Smooth muscle cell (in vitro differentiated cells): ENCODE results near the gene SP1. TPM values are rescaled to one million over a fixed set of nuclear protein-coding genes. Genes with fewer than 3 reads are reported as not detected.
A peak's percentile ranks its signal among the peaks of the same experiment; 100 is the strongest.
"Not testable (repeated sequence)": the region's sequence is repeated elsewhere in the genome, so short reads cannot be mapped to it uniquely, and the experiment has no call there.

Experiments used
- DNase-seq: peaks from one replicate; lab custom pipeline; 2025; ENCODE audit not compliant: unreplicated experiment; lab: John Stamatoyannopoulos, UW
- H2AFZ ChIP-seq: fragments of 200-600 bp; sonication (generic); 2 replicates; pipeline ENCODE4 v1.6.0; 2016; ENCODE audit warnings: antibody characterized with exemption, low read depth, mild to moderate bottlenecking
- H3F3A ChIP-seq: fragments of 200-600 bp; sonication (generic); 2 replicates; pipeline ENCODE4 v1.6.0; 2017; ENCODE audit warnings: antibody characterized with exemption, low read depth
- H3K27ac ChIP-seq: fragments of 200-600 bp; sonication (generic); 2 replicates; pipeline ENCODE4 v1.5.1; 2016; ENCODE audit warnings: low read depth, mild to moderate bottlenecking
- H3K27me3 ChIP-seq: fragments of 200-600 bp; sonication (generic); 2 replicates; pipeline ENCODE4 v1.6.1; 2016; ENCODE audit warnings: low read depth, mild to moderate bottlenecking
- H3K36me3 ChIP-seq: fragments of 200-600 bp; sonication (generic); 2 replicates; pipeline ENCODE4 v1.5.1; 2016; ENCODE audit warnings: low read depth
- H3K4me1 ChIP-seq: fragments of 200-600 bp; sonication (generic); 2 replicates; pipeline ENCODE4 v1.5.1; 2016; ENCODE audit warnings: low read depth
- H3K4me2 ChIP-seq: fragments of 200-600 bp; sonication (generic); 2 replicates; pipeline ENCODE4 v1.6.0; 2016; ENCODE audit warnings: mild to moderate bottlenecking
- H3K4me3 ChIP-seq: fragments of 200-600 bp; sonication (generic); 2 replicates; pipeline ENCODE4 v1.5.1; 2016; ENCODE audit warnings: mild to moderate bottlenecking
- H3K79me2 ChIP-seq: fragments of 200-600 bp; sonication (generic); 2 replicates; pipeline ENCODE4 v1.6.0; 2016; ENCODE audit warnings: low read depth, mild to moderate bottlenecking
- H3K9ac ChIP-seq: fragments of 200-600 bp; sonication (generic); 2 replicates; pipeline ENCODE4 v1.6.0; 2016; ENCODE audit warnings: low read depth
- H3K9me3 ChIP-seq: fragments of 200-600 bp; sonication (generic); replicated peaks from 2 replicates; pipeline ENCODE4 v1.5.1; 2016; ENCODE audit warnings: low read depth
- H4K20me1 ChIP-seq: fragments of 200-600 bp; sonication (generic); 2 replicates; pipeline ENCODE4 v1.6.0; 2016; ENCODE audit warnings: low read depth
- CTCF ChIP-seq: fragments of 200-600 bp; sonication (generic); IDR thresholded peaks from 2 replicates; pipeline ENCODE4 v1.5.1; 2017; ENCODE audit warnings: borderline replicate concordance, mild to moderate bottlenecking, antibody characterized with exemption; ENCODE audit not compliant: insufficient read depth, poor library complexity, severe bottlenecking
- WGBS: methylation state at CpG from one replicate; pipeline ENCODE4 v1.1.7; 2016; ENCODE audit warnings: low lambda C conversion rate; 5-methylcytosine and 5-hydroxymethylcytosine counted together
- polyA plus RNA-seq: library from polyadenylated mRNA; unstranded; fragments of >200 nt; fragmentation: Nextera tagmentation; extraction: Ambion mirVana; gene quantifications from 2 replicates; pipeline ENCODE4 v1.2.1, GENCODE V29; 2016
- total RNA-seq: library from RNA; depleted of rRNA; stranded (reverse); fragments of >200 nt; gene quantifications from 2 replicates; pipeline ENCODE4 v1.2.3, GENCODE V29; 2014

SP1 gene
- total RNA-seq (48.6 and 51.5 TPM in 2 replicates), polyA plus RNA-seq (10.1 and 10.2 TPM in 2 replicates)

DNA sequence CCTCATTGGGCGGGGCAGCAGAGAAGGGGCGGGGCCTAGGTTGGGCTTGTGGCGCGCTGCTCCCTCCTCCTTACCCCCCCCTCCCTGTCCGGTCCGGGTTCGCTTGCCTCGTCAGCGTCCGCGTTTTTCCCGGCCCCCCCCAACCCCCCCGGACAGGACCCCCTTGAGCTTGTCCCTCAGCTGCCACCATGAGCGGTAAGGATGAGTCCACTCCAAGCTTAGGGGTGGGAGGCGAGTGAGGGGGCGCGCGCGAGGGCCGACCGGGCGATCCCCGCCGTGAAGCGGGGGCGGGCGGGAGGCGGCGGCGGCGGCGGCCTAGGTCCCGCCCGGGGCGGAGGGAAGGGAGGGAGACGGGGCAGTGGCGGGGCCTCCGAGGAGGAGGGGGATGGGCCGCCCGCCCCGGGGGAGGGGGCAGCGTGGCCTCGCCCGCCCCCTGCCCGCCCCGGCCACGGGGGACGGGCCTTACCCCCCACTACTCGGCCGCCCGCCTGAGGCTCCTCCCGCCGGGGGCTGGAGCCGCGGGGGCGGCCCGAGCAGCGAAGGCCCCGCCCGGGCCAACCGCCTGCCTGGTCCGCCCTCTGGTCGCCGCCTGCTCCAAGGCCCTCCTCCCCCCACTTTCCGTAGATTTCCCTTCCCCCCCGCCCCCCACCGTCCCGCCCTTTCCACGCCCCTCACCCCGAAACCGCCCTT, at the start of gene SP1:
TSS of gene SP1 (plus strand) at position 73 of the 690 bp plus-strand sequence. CDS start at position 189, 116 bp downstream.
- Histone ChIP-seq H3K27me3 (no peaks in the 10 kb centered on the region), H3K9ac (peak within 1 kb of the TSS; percentile 96), H3K4me3 (peak within 1 kb of the TSS; percentile 82), H3K79me2 (peaks cover 39% of the 10 kb centered on the region), H3K36me3 (no peaks in the 10 kb centered on the region), H3K4me1 (peaks cover 34% of the 10 kb centered on the region), H3K4me2 (peak within 1 kb of the TSS; percentile 85), H4K20me1 (peaks cover 44% of the 10 kb centered on the region), H2AFZ (peak within 1 kb of the TSS; percentile 85), H3F3A (peaks cover 7% of the 10 kb centered on the region), H3K27ac (peak within 1 kb of the TSS; percentile 100), H3K9me3 (no peaks in the 10 kb centered on the region)
- WGBS, result 0% methylated on average over 6 of the region's 71 CpGs
- DNase-seq, result peak; percentile 91
- TF ChIP-seq CTCF, result no peak

GRCh38 chr12:53330671-53331070, 49.3 kb upstream of the SP1 start:
- no peak for TF ChIP-seq CTCF

DNA sequence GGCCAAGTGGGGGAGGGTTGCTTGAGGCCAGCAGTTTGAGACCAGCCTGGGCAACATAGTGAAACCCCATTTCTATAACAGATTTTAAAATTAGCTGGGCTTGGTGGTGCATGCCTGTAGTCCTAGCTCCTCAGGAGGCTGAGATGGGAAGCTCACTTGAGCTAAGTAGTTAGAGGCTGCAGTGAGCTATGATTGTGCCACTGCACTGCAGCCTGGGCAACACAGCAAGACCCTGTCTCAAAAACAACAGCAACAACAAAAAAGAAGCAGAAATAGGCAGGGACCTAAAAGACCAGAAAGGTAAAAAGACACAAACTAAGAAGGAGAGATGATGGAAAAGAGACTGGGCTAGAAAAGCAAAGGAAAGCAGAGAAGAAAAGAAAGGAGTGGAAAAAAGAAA, 47.6 kb upstream of the SP1 start:
- H3K4me2 ChIP-seq, H3K4me3 ChIP-seq, H4K20me1 ChIP-seq, H3K79me2 ChIP-seq, H3F3A ChIP-seq, H3K9ac ChIP-seq, H3K27ac ChIP-seq, H3K27me3 ChIP-seq, H3K9me3 ChIP-seq, H2AFZ ChIP-seq, H3K36me3 ChIP-seq, DNase-seq: not testable (repeated sequence)
- H3K4me1 ChIP-seq, result peaks cover 16% of the 10 kb centered on the region

More at GRCh38 chr12:53330671-53331070, 49.3 kb upstream of the SP1 start:
- no peak overlapping the region for H3K27ac ChIP-seq
- no peaks in the 10 kb centered on the region for H3F3A ChIP-seq
- no peaks in the 10 kb centered on the region for H3K79me2 ChIP-seq
- H3K36me3 ChIP-seq, result no peaks in the 10 kb centered on the region
- H3K27me3 ChIP-seq, result no peaks in the 10 kb centered on the region
- H3K9ac ChIP-seq, result no peak overlapping the region
- DNase-seq, result no peak
- no peaks in the 10 kb centered on the region for H3K9me3 ChIP-seq
- H3K4me2 ChIP-seq, result no peak overlapping the region
- H4K20me1 ChIP-seq, result no peaks in the 10 kb centered on the region
- no peak overlapping the region for H2AFZ ChIP-seq
- H3K4me1 ChIP-seq, result peaks cover 22% of the 10 kb centered on the region
- H3K4me3 ChIP-seq, result no peak overlapping the region
- 89% methylated on average over 5 of the region's 5 CpGs for WGBS

- Histone ChIP-seq H3F3A (no peaks in the 10 kb centered on the region), H3K9me3 (no peaks in the 10 kb centered on the region), H3K27ac (no peak overlapping the region), H3K9ac (no peak overlapping the region), H3K4me2 (no peak overlapping the region), H2AFZ (no peak overlapping the region), H3K27me3 (no peaks in the 10 kb centered on the region), H3K4me1 (peaks cover 17% of the 10 kb centered on the region), H4K20me1 (no peaks in the 10 kb centered on the region), H3K4me3 (no peak overlapping the region), H3K79me2 (no peaks in the 10 kb centered on the region), H3K36me3 (no peaks in the 10 kb centered on the region)
- 82% methylated on average over 6 of the region's 15 CpGs for WGBS
- DNase-seq, result no peak
- TF ChIP-seq CTCF, result no peak
Measured at GRCh38 chr12:53332744-53333143, 47.2 kb upstream of the SP1 start.
